NCI-H2196 treated with DMSO at 0.1 percent for 48 hours (cell line): Measurements from ENCODE around the gene ECHDC1.

Source experiments
- DNase-seq: peaks from one replicate; lab custom pipeline; 2025; ENCODE audit not compliant: unreplicated experiment; lab: John Stamatoyannopoulos, UW

Gene ECHDC1

DNA sequence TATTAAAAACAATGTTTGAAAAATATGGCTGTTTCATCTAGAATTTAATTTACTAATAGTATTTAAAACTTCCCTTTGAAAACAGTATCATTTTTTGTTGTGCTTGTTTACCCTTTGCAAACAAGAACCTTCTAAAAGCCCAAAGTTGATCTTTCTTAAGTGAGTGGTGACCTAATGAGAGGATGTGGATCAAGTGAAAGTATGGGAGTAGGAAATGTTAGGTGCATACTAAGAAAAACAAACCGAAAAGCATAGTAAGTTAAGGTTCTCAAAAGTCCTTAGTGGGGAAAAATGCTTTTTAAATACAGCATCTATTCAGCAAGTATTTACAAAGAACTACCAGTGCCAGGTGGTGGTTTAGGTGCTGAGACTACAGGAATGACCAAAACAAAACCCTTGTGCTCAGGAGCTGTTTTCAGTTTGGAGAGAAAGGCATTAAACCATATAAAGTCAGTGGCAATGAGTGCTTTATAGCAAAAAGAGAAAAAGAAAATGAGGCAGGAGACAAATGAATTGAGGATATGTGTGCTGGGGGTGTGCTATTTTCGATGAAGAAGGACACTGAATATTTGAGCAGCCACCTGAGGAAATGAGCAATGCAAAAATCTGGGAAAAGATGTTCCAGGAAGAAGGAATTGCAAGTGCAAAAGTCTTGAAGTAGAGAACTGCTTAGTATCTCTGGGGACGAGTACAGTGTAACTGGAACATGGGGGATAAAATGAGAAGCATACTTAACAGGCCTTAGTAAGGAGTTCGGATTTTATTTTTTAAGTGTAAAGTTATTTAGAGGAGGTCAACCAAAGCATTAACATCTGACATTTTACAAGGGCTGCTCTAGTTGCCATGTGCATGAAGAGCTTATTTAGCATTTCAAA, 52.8 kb downstream of the ECHDC1 start:
- no peak for DNase-seq

DNA sequence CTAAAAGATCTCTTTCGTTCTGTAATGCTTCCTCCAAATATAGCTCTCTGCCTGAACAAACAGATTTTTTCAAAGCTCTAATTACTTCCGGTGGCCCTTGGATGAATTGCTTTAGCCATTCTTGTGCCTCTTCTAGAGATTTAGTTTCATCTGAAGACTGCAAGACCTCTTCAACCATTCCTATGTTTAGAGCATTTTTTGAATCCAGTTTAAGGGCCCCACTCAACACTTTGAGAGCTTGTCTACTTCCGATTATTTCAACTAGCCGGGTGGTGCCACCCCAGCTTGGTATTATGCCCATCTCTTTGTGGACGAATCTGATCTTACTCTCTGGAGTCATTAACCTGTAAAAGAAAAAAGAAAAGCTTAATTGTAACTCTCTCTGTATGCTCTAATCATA, 53.5 kb downstream of the ECHDC1 start:
- DNase-seq: no peak

DNA sequence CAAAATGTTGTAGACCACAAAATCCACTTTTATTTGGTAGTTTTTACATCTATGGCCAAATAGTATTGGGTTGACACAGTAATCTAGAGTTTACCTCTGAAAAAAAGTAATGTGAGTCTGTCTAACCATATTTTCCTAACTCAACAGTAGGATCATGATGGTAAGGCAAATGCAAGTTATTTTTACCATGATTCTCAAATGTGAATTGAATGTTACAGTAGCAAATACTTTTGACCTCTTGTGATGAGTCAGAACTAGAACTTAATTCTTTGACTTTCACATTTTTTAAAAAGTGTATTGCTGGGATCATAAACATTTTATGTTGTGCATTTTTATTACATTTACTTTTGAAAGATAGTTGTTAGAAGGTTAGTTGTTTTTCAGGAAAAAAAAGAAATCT, 54.7 kb downstream of the ECHDC1 start:
- no peak for DNase-seq

DNA sequence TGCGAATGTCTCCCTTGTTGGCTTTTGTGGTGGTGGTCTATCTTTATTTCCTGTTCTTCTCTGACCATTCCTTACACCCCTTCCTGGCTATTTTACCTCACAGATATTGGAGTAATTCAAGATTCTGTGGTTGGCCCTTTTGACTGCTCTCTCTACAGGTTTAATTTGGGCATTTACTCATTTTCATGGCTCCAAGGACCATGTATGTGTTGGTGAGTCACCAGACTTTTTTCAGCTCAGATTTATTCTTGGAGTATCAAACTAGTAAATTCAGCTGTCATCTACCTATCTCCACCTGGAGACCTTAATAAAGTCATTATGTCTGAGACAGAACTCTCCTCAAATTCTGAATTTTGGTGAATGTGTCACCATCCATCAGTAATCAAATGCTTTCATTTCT, 61.2 kb downstream of the ECHDC1 start:
- no peak for DNase-seq

GRCh38 chr6:127279815-127280214, 63.6 kb downstream of the ECHDC1 start:
- no peak for DNase-seq

GRCh38 chr6:127277878-127278843, 65.2 kb downstream of the ECHDC1 start:
- no peak for DNase-seq

GRCh38 chr6:127276331-127276730, 67.1 kb downstream of the ECHDC1 start:
- no peak for DNase-seq

DNA sequence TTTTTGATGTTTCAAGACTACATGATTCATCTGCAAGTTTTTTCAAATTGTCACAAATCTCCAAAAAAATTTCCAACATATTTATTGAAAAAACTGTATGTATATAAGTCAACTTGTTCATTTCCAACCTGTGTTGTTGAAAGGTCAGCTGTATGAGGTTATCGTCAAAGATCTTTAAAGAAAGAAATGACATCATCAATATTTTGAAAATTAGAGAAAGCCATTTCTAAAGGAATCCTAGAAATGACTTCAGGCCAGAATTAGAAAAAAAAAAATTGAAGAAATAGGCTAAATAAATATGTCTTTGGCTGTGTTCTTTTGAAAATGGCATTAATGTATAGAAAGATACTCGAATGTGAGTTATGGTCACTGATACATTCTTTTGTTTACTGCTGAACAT, 69.9 kb downstream of the ECHDC1 start:
- DNase-seq: no peak

DNA sequence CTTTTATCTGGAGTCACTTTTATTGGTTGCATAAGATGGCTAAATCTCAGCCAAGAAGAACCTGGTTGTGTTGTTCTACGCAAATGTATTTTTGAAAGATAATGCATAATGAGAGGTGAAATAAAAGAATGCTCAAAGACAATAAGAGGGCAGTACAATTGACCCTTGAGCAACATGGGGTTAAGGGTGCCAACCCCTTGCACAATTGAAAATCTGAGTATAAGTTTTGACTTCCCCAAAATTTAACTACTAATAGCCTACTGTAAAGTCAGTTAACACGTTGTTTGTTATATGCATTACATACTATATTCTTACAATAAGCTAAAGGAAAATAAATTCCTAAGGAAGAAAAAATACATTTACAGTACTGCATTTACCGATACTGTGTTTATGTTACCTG, 70.8 kb downstream of the ECHDC1 start:
- DNase-seq: no peak

DNA sequence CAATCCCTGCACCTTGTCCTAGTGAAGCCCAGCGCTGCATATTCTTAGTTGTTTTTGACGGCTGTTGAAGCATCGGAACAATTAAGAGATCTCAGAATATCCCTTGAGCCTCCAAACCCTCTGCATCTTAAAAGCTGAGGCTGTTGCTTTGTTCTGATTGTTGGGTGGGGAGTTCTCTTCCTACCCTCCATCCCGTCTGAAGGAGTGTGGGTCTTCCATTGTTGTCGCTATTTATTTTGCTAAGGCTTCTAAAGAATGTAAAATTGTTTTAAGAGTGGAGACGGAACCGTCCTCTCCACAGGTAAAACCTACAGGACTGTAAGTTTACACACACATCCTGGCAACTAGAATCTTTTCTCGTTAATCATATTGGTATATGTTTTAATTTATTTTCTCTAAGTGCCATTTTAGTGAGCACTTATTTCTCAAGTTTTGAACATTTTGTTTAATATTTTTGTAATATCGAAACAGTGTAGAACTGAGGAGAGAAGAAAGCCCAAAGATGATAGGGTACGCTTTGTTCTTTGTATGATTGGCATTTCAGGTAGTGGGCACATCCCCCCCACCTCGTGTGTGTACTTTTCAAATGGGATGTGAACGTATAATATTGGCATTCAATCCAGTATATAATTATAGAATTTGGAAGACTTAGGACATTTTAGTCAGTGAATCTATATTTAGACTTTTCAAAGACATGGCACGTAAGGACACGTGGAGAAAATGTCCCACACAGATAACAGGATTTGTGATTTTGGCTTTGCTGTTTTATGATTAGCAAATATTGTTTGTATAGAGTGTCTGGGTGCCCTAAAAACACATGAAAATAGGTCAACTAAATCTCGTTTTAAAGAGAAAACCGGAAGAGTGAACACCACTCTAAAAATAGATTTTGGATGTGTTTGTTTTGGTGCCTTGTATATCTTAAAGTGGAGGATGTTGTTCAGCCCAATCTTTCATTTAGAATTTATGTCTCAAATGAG, 75.5 kb downstream of the ECHDC1 start:
- no peak for DNase-seq

GRCh38 chr6:127266892-127267645, 76.3 kb downstream of the ECHDC1 start:
- DNase-seq: no peak

DNA sequence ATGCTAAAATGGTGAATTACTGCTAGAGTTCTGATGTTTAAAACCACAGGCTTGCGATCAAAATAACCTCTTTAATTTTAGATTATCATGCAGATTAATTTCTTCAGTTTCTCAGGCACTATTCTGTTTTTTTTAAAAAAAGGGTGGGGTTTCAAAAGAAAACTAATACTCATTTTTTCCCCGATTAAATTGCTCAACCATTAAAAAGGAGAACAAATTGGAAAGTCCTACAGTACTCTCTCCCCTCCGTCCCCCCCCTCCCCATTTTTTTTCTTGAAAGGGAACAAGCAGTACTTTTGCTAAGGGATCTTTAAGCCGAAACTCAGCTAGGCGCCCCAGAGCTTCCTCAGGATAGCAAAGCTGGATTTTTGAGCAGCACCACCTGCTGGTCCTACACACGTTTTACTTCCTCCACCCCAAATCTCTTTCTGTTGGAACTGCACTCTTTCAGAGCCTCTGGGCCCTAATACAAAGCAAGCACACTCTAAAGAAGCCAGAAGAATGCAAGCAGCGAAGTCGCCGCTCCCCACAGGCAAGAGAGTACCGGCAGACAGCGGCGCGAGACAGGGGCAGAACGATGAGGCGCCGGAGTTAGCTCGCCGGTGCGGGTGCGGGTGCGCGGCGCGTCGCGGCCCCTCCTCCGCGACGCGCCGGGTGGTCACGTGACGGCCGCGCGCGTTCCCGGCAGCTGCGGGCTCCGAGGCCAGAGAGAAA, 77.1 kb downstream of the ECHDC1 start, which contains the start of gene RNF146:
TSS of gene RNF146 (plus strand) at position 687 of the 714 bp plus-strand sequence. CDS start 13,475 bp downstream, outside the sequence.
- peak; percentile 81 for DNase-seq

DNA sequence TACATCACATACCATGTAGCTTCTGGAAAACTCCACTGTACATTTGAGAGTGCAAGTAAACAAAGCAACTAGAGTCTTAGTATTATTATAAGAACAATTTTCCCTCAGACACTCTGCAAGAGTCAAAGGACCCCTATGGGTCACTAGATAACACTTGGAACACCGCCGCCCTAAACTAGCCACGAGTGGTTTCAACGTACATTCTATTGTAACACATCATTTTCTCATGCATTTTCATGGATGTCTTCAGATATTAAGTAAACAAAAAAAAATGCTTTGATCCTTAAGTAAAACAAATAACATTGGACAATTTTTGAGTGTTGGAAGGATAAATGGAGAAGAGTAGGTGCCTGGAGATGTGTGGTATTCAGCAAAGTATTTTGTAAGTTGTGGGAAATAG, 79.9 kb downstream of the ECHDC1 start:
- no peak for DNase-seq

DNA sequence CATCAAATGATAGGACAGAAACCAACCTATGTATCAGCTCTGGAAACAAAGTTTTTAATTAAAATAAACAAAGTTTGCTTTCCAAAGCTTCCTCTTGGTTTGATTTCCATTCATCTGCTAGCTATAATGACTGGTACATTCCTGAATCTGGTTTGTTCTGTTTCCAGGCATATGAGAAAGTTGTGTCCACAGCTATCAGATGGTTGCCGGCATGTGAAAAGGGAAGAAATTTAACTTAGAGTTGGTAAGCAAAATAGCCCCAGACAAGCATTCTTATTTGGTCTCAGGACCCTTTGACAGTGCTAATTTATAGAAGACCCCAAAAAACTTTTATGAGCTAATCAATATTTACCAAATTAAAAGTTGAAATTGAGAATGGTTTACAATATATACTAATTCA, 80.5 kb downstream of the ECHDC1 start:
- DNase-seq: no peak

GRCh38 chr6:127255286-127255685, 88.1 kb downstream of the ECHDC1 start:
- DNase-seq: no peak

- no peak for DNase-seq
Observed at GRCh38 chr6:127249621-127250020, 93.8 kb downstream of the ECHDC1 start.

DNA sequence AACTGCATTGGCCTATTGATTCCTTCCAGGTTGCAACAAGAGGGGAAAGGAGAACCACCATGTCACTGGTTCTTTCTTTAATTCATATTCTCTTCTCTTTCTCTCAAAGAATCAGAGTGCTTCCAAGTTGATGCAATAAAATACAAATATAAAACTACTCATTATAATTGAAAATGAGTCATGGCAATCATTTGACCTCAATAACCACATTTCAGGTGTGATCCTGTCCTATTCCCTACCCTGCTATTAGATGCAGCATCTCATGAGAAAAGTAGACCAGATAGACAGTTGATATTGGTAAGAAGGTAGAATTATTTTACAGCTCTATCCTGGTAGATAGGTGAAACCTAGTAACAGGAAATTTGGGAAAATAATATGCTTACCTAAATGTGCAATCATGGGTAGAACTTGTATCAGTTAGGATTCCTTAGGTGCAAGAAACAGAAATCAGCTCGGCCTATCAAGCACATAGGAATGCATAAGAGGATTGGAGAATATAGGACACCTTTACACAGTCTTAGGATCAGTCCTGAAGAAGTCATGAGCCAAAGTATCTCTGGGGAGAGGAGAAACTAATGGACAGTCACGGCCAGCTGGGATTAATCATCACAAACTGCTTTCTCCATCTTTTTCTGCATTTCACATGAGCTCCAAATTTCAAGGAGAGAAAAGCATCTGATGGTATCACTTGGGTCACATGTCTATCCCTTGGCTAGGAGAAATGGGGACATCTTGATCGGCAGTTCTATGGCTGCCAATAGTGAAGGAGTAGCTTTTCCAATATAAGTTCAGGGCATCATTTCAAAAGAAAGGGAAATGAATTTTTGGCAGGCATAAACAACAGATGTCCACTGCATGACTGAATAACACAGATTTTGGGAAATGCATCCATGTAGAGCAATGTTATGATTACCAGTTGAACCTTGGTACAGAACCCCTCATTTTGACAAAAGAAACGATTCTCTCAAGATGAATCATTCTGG, 96.0 kb downstream of the ECHDC1 start:
- DNase-seq: no peak

DNA sequence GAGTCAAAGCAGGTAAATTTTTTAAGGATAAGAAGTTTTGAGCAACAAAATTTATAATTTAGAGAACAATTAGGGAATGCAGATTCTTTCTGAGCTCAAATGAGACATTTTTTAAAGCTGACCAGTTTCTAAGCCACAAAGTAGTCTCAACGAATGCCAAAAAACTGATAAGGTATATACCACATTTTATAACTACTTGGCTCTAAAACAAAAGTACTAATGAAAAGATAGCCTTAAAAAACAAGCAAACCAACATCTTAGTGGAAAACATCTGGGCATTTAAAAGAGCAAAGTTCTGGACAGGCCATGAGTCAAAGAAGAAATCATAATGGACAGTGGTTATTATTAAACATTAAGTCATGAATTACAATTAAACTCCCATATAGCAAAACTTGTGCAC, 99.9 kb downstream of the ECHDC1 start:
- DNase-seq: no peak
